Activated effector memory CD4-positive, alpha-beta T cell treated with anti-CD3 and anti-CD28 coated beads, Interleukin-2, amount 50 U/mL, for 16 hours (primary cell): Measurements from ENCODE around the gene IKZF1.
A peak's percentile ranks its signal among the peaks of the same experiment; 100 is the strongest.

ENCODE experiments used
- DNase-seq: peaks from one replicate; pipeline ENCODE4 v3.0.0-alpha.2; 2020

Gene IKZF1

GRCh38 chr7:50309721-50310120 is 5.2 kb downstream of the IKZF1 start:
- no peak for DNase-seq

GRCh38 chr7:50310361-50310760 is 5.8 kb downstream of the IKZF1 start:
- DNase-seq = no peak

GRCh38 chr7:50310956-50311355 is 6.4 kb downstream of the IKZF1 start:
- no peak for DNase-seq

- no peak for DNase-seq
Measured at GRCh38 chr7:50312250-50313162, 8.0 kb downstream of the IKZF1 start.

- DNase-seq = peak; percentile 74
Measured at GRCh38 chr7:50314836-50315592, 10.5 kb downstream of the IKZF1 start.

GRCh38 chr7:50315739-50316671 is 11.5 kb downstream of the IKZF1 start:
- DNase-seq = peak; percentile 68

GRCh38 chr7:50317221-50317678 is 12.7 kb downstream of the IKZF1 start:
- DNase-seq = peak; percentile 79

- DNase-seq = peak; percentile 76
Measured at GRCh38 chr7:50317697-50318669, 13.5 kb downstream of the IKZF1 start.

- DNase-seq = peak; percentile 77
Measured at GRCh38 chr7:50321487-50322067, 17.1 kb downstream of the IKZF1 start.

- no peak for DNase-seq
Measured at GRCh38 chr7:50324113-50324512, 19.6 kb downstream of the IKZF1 start.

GRCh38 chr7:50327443-50327842 is 22.9 kb downstream of the IKZF1 start:
- DNase-seq = no peak

- DNase-seq = no peak
Measured at GRCh38 chr7:50329775-50330174, 25.3 kb downstream of the IKZF1 start.

GRCh38 chr7:50330254-50330653 is 25.7 kb downstream of the IKZF1 start:
- DNase-seq = no peak

GRCh38 chr7:50330696-50331095 is 26.2 kb downstream of the IKZF1 start:
- DNase-seq = no peak

- DNase-seq = no peak
Measured at GRCh38 chr7:50331564-50332208, 27.2 kb downstream of the IKZF1 start.

- DNase-seq = no peak
Measured at GRCh38 chr7:50332241-50333165, 28.0 kb downstream of the IKZF1 start.

- peak; percentile 83 for DNase-seq
Measured at GRCh38 chr7:50333221-50333651, 28.7 kb downstream of the IKZF1 start.

- no peak for DNase-seq
Measured at GRCh38 chr7:50334341-50334994, 30.0 kb downstream of the IKZF1 start.
